HEK293 (cell line): ENCODE results near the gene PIK3CD.

Experiments
- CTCF ChIA-PET: fragments of 350-600 bp; formaldehyde crosslinking; extraction: SDS; loops from one replicate; lab custom pipeline; 2021; ENCODE audit warnings: antibody characterized with exemption; lab: Yijun Ruan, JAX
- POLR2A ChIA-PET: fragments of 300-600 bp; formaldehyde crosslinking; extraction: SDS; loops from one replicate; lab custom pipeline; 2020; ENCODE audit warnings: antibody characterized with exemption, inconsistent platforms; lab: Yijun Ruan, JAX
- H3K27ac ChIP-seq: fragments of 200-500 bp; sonication (Bioruptor generic); 2 replicates; pipeline ENCODE4 v1.5.1; 2014; ENCODE audit warnings: low read depth, low read length, control low read depth, inconsistent platforms; ENCODE audit errors: extremely low read depth
- H3K36me3 ChIP-seq, 2 experiments: fragments of 200-500 bp in 1 of 2; sonication (Bioruptor generic) in 1 of 2; 1 replicate in 1 of 2; 2 replicates in 1 of 2; pipeline ENCODE4 v1.5.1; 2014 to 2017; ENCODE audit warnings: inconsistent platforms in 2 of 2, low read length in 2 of 2; ENCODE audit not compliant: control insufficient read depth in 2 of 2, insufficient read depth in 1 of 2
- H3K4me1 ChIP-seq: fragments of 200-500 bp; sonication (Bioruptor generic); 2 replicates; pipeline ENCODE4 v1.5.1; 2014; ENCODE audit warnings: mild to moderate bottlenecking, low read length, inconsistent platforms; ENCODE audit not compliant: control insufficient read depth, insufficient read depth
- H3K4me3 ChIP-seq: 2 replicates; pipeline ENCODE4 v1.5.1; 2011; ENCODE audit warnings: low read depth, mild to moderate bottlenecking, control low read depth, low read length, moderate library complexity
- H3K9me3 ChIP-seq: fragments of 200-500 bp; sonication (Bioruptor generic); 2 replicates; pipeline ENCODE4 v1.5.1; 2014; ENCODE audit warnings: low read depth, low read length, inconsistent platforms; ENCODE audit not compliant: control insufficient read depth, insufficient read depth
- AEBP2 ChIP-seq: fragments of 450-650 bp; formaldehyde crosslinking; IDR thresholded peaks from 2 replicates; pipeline ENCODE4 v1.5.1; 2016; ENCODE audit warnings: missing biosample characterization, missing genetic modification characterization, borderline replicate concordance
- BCL11A ChIP-seq: fragments of 450-650 bp; formaldehyde crosslinking; IDR thresholded peaks from 2 replicates; pipeline ENCODE4 v1.5.1; 2016; ENCODE audit warnings: low read depth, missing biosample characterization, missing genetic modification characterization
- INSM2 ChIP-seq: fragments of 450-650 bp; formaldehyde crosslinking; IDR thresholded peaks from 2 replicates; pipeline ENCODE4 v1.5.1; 2016; ENCODE audit warnings: missing biosample characterization, missing genetic modification characterization
- REPIN1 ChIP-seq: fragments of 450-650 bp; formaldehyde crosslinking; IDR thresholded peaks from 2 replicates; pipeline ENCODE4 v1.5.1; 2017; ENCODE audit warnings: missing biosample characterization, missing genetic modification characterization, low read depth
- SP2 ChIP-seq: fragments of 450-650 bp; formaldehyde crosslinking; IDR thresholded peaks from 2 replicates; pipeline ENCODE4 v1.5.1; 2016; ENCODE audit warnings: missing biosample characterization, missing genetic modification characterization
- ZBTB10 ChIP-seq: fragments of 450-650 bp; formaldehyde crosslinking; IDR thresholded peaks from 2 replicates; pipeline ENCODE4 v1.5.1; 2016; ENCODE audit warnings: missing biosample characterization, missing genetic modification characterization
- ZNF274 ChIP-seq, 2 experiments: fragments of 200-500 bp in 1 of 2; fragments of 450-650 bp in 1 of 2; sonication (Bioruptor generic) in 1 of 2; formaldehyde crosslinking in 1 of 2; IDR thresholded peaks; 2 replicates each; pipeline versions ENCODE4 v1.5.1 to v1.6.1; 2014 to 2016; ENCODE audit warnings: borderline replicate concordance in 1 of 2, inconsistent platforms in 1 of 2, low read length in 1 of 2, missing biosample characterization in 1 of 2, missing genetic modification characterization in 1 of 2
- ZNF302 ChIP-seq: fragments of 450-650 bp; formaldehyde crosslinking; IDR thresholded peaks from 2 replicates; pipeline ENCODE4 v1.5.1; 2016; ENCODE audit warnings: missing biosample characterization, missing genetic modification characterization, low read depth
- ZNF548 ChIP-seq: fragments of 450-650 bp; formaldehyde crosslinking; IDR thresholded peaks from 2 replicates; pipeline ENCODE4 v1.5.1; 2016; ENCODE audit warnings: missing biosample characterization, missing genetic modification characterization
- ZNF624 ChIP-seq: fragments of 450-650 bp; formaldehyde crosslinking; IDR thresholded peaks from 2 replicates; pipeline ENCODE4 v1.5.1; 2017; ENCODE audit warnings: missing biosample characterization, missing genetic modification characterization
- ZNF639 ChIP-seq: fragments of 450-650 bp; formaldehyde crosslinking; IDR thresholded peaks from 2 replicates; pipeline ENCODE4 v1.5.1; 2016; ENCODE audit warnings: missing biosample characterization, missing genetic modification characterization
- ZNF654 ChIP-seq: fragments of 450-650 bp; formaldehyde crosslinking; IDR thresholded peaks from 2 replicates; pipeline ENCODE4 v1.5.1; 2016; ENCODE audit warnings: low read depth, missing biosample characterization, missing genetic modification characterization
- ZNF777 ChIP-seq: fragments of 450-650 bp; formaldehyde crosslinking; IDR thresholded peaks from 2 replicates; pipeline ENCODE4 v1.5.1; 2017; ENCODE audit warnings: missing biosample characterization, missing genetic modification characterization, borderline replicate concordance

PIK3CD gene

GRCh38 chr1:9716404-9717192 is 65.1 kb downstream of the PIK3CD start (continued):
- TF ChIP-seq INSM2, result no peak

- Histone ChIP-seq H3K4me3 (no peak overlapping the region), H3K27ac (no peak overlapping the region), H3K36me3 (peaks cover 0 to 20% of the 10 kb centered on the region in 2 experiments; a peak in 1 of 3 replicates), H3K9me3 (no peaks in the 10 kb centered on the region), H3K4me1 (no peaks in the 10 kb centered on the region)
- no peak for TF ChIP-seq ZBTB10
- TF ChIP-seq SP2 (tag by site-specific recombination), result peak; percentile 25; the same call in 1 of the 2 replicates
- no peak for TF ChIP-seq REPIN1
- POLR2A ChIA-PET, result no interaction called here
- CTCF ChIA-PET, result interaction anchor here (1.0 kb wide), 1 partner anchor 90 kb away, joined by 4 read pairs; no protein-coding TSS in a partner anchor
These were observed 65.9 kb downstream of the PIK3CD start for GRCh38 chr1:9717193-9718005.

- Histone ChIP-seq H3K27ac (no peak overlapping the region), H3K36me3 (peaks cover 0 to 27% of the 10 kb centered on the region in 2 experiments; a peak in 1 of 3 replicates), H3K4me3 (no peak overlapping the region), H3K4me1 (no peaks in the 10 kb centered on the region), H3K9me3 (no peaks in the 10 kb centered on the region)
- ChIA-PET CTCF (interaction anchor here (1.0 kb wide), 1 partner anchor 91 kb away, joined by 4 read pairs; no protein-coding TSS in a partner anchor), POLR2A (no interaction called here)
- no peak for TF ChIP-seq AEBP2 (tag by site-specific recombination)
- no peak for TF ChIP-seq ZNF548
- TF ChIP-seq INSM2, result no peak
- TF ChIP-seq ZNF654 (tag by site-specific recombination), result no peak
- no peak for TF ChIP-seq ZNF274 (IDR thresholded peaks at IDR 0.05; ENCODE audit: low read length)
- TF ChIP-seq ZNF274 (tag by site-specific recombination; IDR thresholded peaks at IDR 0.05; ENCODE audit: borderline replicate concordance), result no peak
- no peak for TF ChIP-seq ZNF624 (tag by site-specific recombination)
- TF ChIP-seq ZNF302, result no peak
- no peak for TF ChIP-seq BCL11A (tag by site-specific recombination)
- TF ChIP-seq ZNF639 (tag by site-specific recombination), result no peak
- no peak for TF ChIP-seq ZNF777 (tag by site-specific recombination)
These were observed 66.6 kb downstream of the PIK3CD start for GRCh38 chr1:9718006-9718680.
